OCI-LY7 (cell line): ENCODE results near the gene DHX57.

Experiments used
- CTCF ChIP-seq: fragments of 200-600 bp; sonication (generic); conservative IDR thresholded peaks from 2 replicates; pipeline ENCODE4 v1.5.1; 2014; ENCODE audit warnings: mild to moderate bottlenecking, antibody characterized with exemption, low read length, moderate library complexity, mixed read lengths
- EZH2phosphoT487 ChIP-seq: fragments of 200-600 bp; sonication (generic); IDR thresholded peaks from 2 replicates; pipeline ENCODE4 v1.6.1; 2018; ENCODE audit warnings: low read depth, borderline replicate concordance, mild to moderate bottlenecking, mixed run types, antibody characterized with exemption, low read length, moderate library complexity, mixed read lengths

GRCh38 chr2:38922902-38923301 lies 47.2 kb upstream of the DHX57 start:
- TF ChIP-seq CTCF (no peak), EZH2phosphoT487 (no peak)
